K562 (cell line): ENCODE results near the gene BRMS1. TPM values are rescaled to one million over a fixed set of nuclear protein-coding genes. Genes with fewer than 3 reads are reported as not detected.

ENCODE experiments used
- BCOR ChIP-seq: fragments of 450-650 bp; IDR thresholded peaks from 2 replicates; pipeline ENCODE4 v1.6.1; 2016
- CBX1 ChIP-seq: sonication (generic); IDR thresholded peaks from 2 replicates; pipeline ENCODE4 v1.6.1; 2016; ENCODE audit warnings: antibody characterized with exemption, low read depth, mild to moderate bottlenecking
- CEBPG ChIP-seq, 3 experiments: fragments of 200-800 bp in 1 of 3; sonication (Bioruptor generic) in 1 of 3; sonication (generic) in 1 of 3; formaldehyde crosslinking in 1 of 3; IDR thresholded peaks in 2 of 3; conservative IDR thresholded peaks in 1 of 3; 2 replicates each; pipeline versions ENCODE4 v1.6.1 to v1.8.0; 2016 to 2022; ENCODE audit warnings: missing compliant biosample characterization in 2 of 3, missing genetic modification characterization in 2 of 3, mild to moderate bottlenecking in 1 of 3, missing genetic modification reagents in 1 of 3
- COPS2 ChIP-seq: fragments of 450-650 bp; conservative IDR thresholded peaks from 2 replicates; pipeline ENCODE4 v1.6.1; 2016; ENCODE audit warnings: mild to moderate bottlenecking, moderate library complexity
- IFI16 ChIP-seq: fragments of 250-450 bp; sonication (Bioruptor Pico); IDR thresholded peaks from 2 replicates; pipeline ENCODE4 v2.1.2; 2022; ENCODE audit warnings: mild to moderate bottlenecking, inconsistent platforms
- JUN ChIP-seq, 2 experiments: sonication (generic) in 1 of 2; formaldehyde crosslinking in 1 of 2; IDR thresholded peaks; 2 replicates each; pipeline versions ENCODE4 v1.6.1 to v1.8.0; 2012 to 2022; ENCODE audit warnings: borderline replicate concordance in 2 of 2, mild to moderate bottlenecking in 2 of 2, improper control_type of control experiment in 1 of 2, low read depth in 1 of 2, low read length in 1 of 2, missing genetic modification reagents in 1 of 2
- KDM5B ChIP-seq: fragments of 200-600 bp; sonication (generic); IDR thresholded peaks from 2 replicates; pipeline ENCODE4 v1.6.1; 2012; ENCODE audit warnings: low read depth, mild to moderate bottlenecking, moderate library complexity, low read length, control low read depth, inconsistent platforms; ENCODE audit not compliant: insufficient replicate concordance
- NR3C1 ChIP-seq: sonication (generic); formaldehyde crosslinking; IDR thresholded peaks from 2 replicates; pipeline ENCODE4 v1.8.1; 2022; ENCODE audit warnings: missing genetic modification reagents
- PRPF4 ChIP-seq: fragments of 200-400 bp; formaldehyde crosslinking; IDR thresholded peaks from one replicate; pipeline ENCODE4 v1.6.1; 2017; ENCODE audit warnings: low read length, low read depth, mild to moderate bottlenecking; ENCODE audit not compliant: insufficient read depth, poor library complexity, severe bottlenecking
- RBM25 ChIP-seq: fragments of 200-400 bp; formaldehyde crosslinking; IDR thresholded peaks from 2 replicates; pipeline ENCODE4 v1.6.1; 2018; ENCODE audit warnings: low read length, low read depth, moderate library complexity; ENCODE audit not compliant: severe bottlenecking
- polyA plus RNA-seq, 8 experiments: library from polyadenylated mRNA; depleted of rRNA in 4 of 8; stranded (reverse) in 5 of 8; unstranded in 3 of 8; fragments of >200 nt; fragmentation: Nextera tagmentation in 2 of 8; fragmentation: Illumina TruSeq in 1 of 8; extraction: Ambion mirVana in 2 of 8; extraction: Trizol in 1 of 8; gene quantifications; 2 replicates each; pipeline versions ENCODE4 v1.2.1 to v1.2.3, GENCODE V29; 2011 to 2014; ENCODE audit warnings: inconsistent platforms in 1 of 8, missing spikeins in 1 of 8
- total RNA-seq, 7 experiments: library from RNA; depleted of rRNA in 6 of 7; stranded (reverse); fragments of >200 nt in 6 of 7; fragmentation: Illumina TruSeq in 2 of 7; extraction: Trizol in 2 of 7; gene quantifications; 2 replicates each; pipeline versions ENCODE4 v1.2.1 to v1.2.3, GENCODE V29; 2011 to 2021; ENCODE audit warnings: low replicate concordance in 1 of 7

The BRMS1 gene
- total and polyA plus RNA-seq, 9 of the 15 experiments (the other 6 are each of a cell fraction or from before 2014, with no cell fraction given) = 2.2 to 78.8 (median 33.4) TPM

- peak; percentile 67 for TF ChIP-seq RBM25
- no peak for TF ChIP-seq COPS2
- peak; percentile 81 for TF ChIP-seq BCOR
- no peak for TF ChIP-seq PRPF4
- TF ChIP-seq JUN (IDR thresholded peaks at IDR 0.05; ENCODE audit: borderline replicate concordance, low read depth, low read length) = no peak
- no peak for TF ChIP-seq JUN (CRISPR knock-in tag; IDR thresholded peaks at IDR 0.05; ENCODE audit: borderline replicate concordance)
- TF ChIP-seq CEBPG (CRISPR knock-in tag; IDR thresholded peaks at IDR 0.05) = no peak
- TF ChIP-seq CEBPG (tag; conservative IDR thresholded peaks at IDR 0.05 in 1 of 2, IDR thresholded peaks at IDR 0.05 in 1 of 2) = no peak
- TF ChIP-seq KDM5B = peak; percentile 5
- TF ChIP-seq IFI16 (CRISPR knock-in tag) = no peak
- 0 out of 2 replicates have a peak, but pooled peaks have one; percentile 3 for TF ChIP-seq CBX1
- TF ChIP-seq NR3C1 (CRISPR knock-in tag) = no peak
- TF ChIP-seq, all 486 proteins: peak for 13
These were observed 17.7 kb upstream of the BRMS1 start (continued) for GRCh38 chr11:66362481-66363147.
